HG02798 (cell line): ENCODE data around the gene CEP43.

Experiments
- ATAC-seq: cut with Tn5 transposase; IDR thresholded peaks from one replicate; pipeline ENCODE4 v1.9.1; 2021; ENCODE audit warnings: mild to moderate bottlenecking; ENCODE audit not compliant: unreplicated experiment, poor library complexity

CEP43 gene

GRCh38 chr6:166966268-166966667, 32.9 kb upstream of the CEP43 start:
- ATAC-seq, result no peak

- ATAC-seq, result no peak
Measured at GRCh38 chr6:166969390-166970002, 29.7 kb upstream of the CEP43 start.

- ATAC-seq, result no peak
Measured at GRCh38 chr6:166970091-166970490, 29.1 kb upstream of the CEP43 start.

GRCh38 chr6:166970776-166971175, 28.4 kb upstream of the CEP43 start:
- ATAC-seq, result no peak

- no peak for ATAC-seq
Measured at GRCh38 chr6:166971271-166971670, 27.9 kb upstream of the CEP43 start.

GRCh38 chr6:166972101-166972500, 27.1 kb upstream of the CEP43 start:
- ATAC-seq, result no peak

GRCh38 chr6:166976636-166977035, 22.6 kb upstream of the CEP43 start:
- ATAC-seq, result no peak

- no peak for ATAC-seq
Measured at GRCh38 chr6:166977621-166978525, 21.3 kb upstream of the CEP43 start.

GRCh38 chr6:166980738-166981137, 18.5 kb upstream of the CEP43 start:
- ATAC-seq, result no peak

GRCh38 chr6:166987448-166987847, 11.7 kb upstream of the CEP43 start:
- ATAC-seq, result no peak

GRCh38 chr6:166987930-166988329, 11.3 kb upstream of the CEP43 start:
- ATAC-seq, result no peak

- no peak for ATAC-seq
Measured at GRCh38 chr6:166988674-166989201, 10.5 kb upstream of the CEP43 start.

GRCh38 chr6:166989427-166990032, 9.7 kb upstream of the CEP43 start:
- peak; percentile 82 for ATAC-seq

- ATAC-seq, result no peak
Measured at GRCh38 chr6:166996406-166996805, 2.8 kb upstream of the CEP43 start.

GRCh38 chr6:166997348-166997747, 1.8 kb upstream of the CEP43 start:
- ATAC-seq, result no peak

- peak; percentile 28 for ATAC-seq
Measured at GRCh38 chr6:166997768-166998255, 1.4 kb upstream of the CEP43 start.

GRCh38 chr6:166998256-166999144, 697 bp upstream of the CEP43 start:
- peak; percentile 4 for ATAC-seq

- no peak for ATAC-seq
Measured at GRCh38 chr6:166999884-167000253, 672 bp downstream of the CEP43 start.

- no peak for ATAC-seq
Measured at GRCh38 chr6:167000759-167001158, 1.6 kb downstream of the CEP43 start.
